Measurements from ENCODE around the gene PSMD8. TPM values are rescaled to one million over a fixed set of nuclear protein-coding genes. Genes with fewer than 3 reads are reported as not detected.

PSMD8 gene
- total and polyA plus RNA-seq, 2 of the 8 experiments (the other 6 are each of a cell fraction or from before 2014, with no cell fraction given), result 170 to 486 TPM

DNA sequence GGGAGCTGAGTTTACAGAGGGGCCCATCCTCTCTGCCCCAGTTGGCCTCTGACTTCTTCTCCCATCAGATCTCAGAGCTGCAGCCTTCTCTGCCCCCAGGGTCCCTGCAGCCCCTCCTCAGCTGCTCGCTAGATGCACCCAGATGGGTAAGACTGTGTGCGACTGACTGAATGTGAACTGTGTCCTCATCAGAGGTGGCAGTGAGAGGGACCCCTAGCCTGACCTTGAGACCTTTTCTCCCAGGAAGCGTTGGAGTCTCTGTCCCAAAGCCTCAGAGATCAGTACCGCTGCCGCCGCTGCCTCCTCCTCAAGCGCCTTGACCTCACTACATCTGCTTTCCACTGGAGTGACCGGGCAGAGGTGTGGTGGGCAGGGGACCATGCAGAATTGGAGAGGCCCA lies 30.9 kb downstream of the PSMD8 start:
- 95% methylated on average over 8 of the region's 8 CpGs; no CpG with 5 or more reads in 1 of the 2 experiments for WGBS, 2 experiments (ENCODE audit: extremely low coverage in 1 of 2, insufficient coverage in 1 of 2, insufficient read length in 1 of 2, insufficient replicate concordance in 2 of 2, low coverage in 1 of 2, low lambda C conversion rate in 2 of 2, missing lambda C conversion rate in 1 of 2)
- H3K18ac ChIP-seq (ENCODE audit: extremely low read depth, low read length), result no peak overlapping the region
- no peaks in the 10 kb centered on the region for H3K79me2 ChIP-seq (ENCODE audit: control insufficient read depth in 1 of 2, insufficient read depth in 2 of 2, low read length in 2 of 2)
- 0 out of 2 replicates have a peak overlapping the region, but pooled peaks have one; percentile 5 for H2BK12ac ChIP-seq (ENCODE audit: low read depth, low read length)
- H3K4me1 ChIP-seq (replicated peaks in 1 of 4; ENCODE audit: control insufficient read depth in 3 of 4, insufficient read depth in 4 of 4, low read length in 3 of 4), result no peaks in the 10 kb centered on the region; a peak in 2 of 7 replicates
- H3K14ac ChIP-seq (ENCODE audit: insufficient read length), result no peak overlapping the region
- ChIA-PET CTCF (ENCODE audit: partially characterized antibody) (interaction anchor here (0.8 to 4.2 kb wide), 7 partner anchors 21 to 171 kb away, joined by 3 to 35 read pairs (median 7); partner anchors contain the start of gene RASGRP4), POLR2A (ENCODE audit: partially characterized antibody) (interaction anchor here (0.6 to 1.5 kb wide), 6 partner anchors 11 to 140 kb away, joined by 3 to 5 read pairs (median 4); no protein-coding TSS in a partner anchor)
- no peaks in the 10 kb centered on the region for H3K36me3 ChIP-seq (ENCODE audit: control insufficient read depth in 2 of 4, insufficient read depth in 4 of 4, low read length in 3 of 4)
- H2BK120ac ChIP-seq (replicated peaks; ENCODE audit: low read depth, low read length), result no peak overlapping the region
- no peak overlapping the region for H2BK20ac ChIP-seq (ENCODE audit: low read length)
- H2AFZ ChIP-seq (ENCODE audit: low read length), result no peak overlapping the region
- no peak for FAIRE-seq
- no peak overlapping the region for H2BK5ac ChIP-seq (ENCODE audit: low read depth, low read length)
- no peak for DNase-seq (ENCODE audit: low read depth in 1 of 2, low spot score in 2 of 2)
- peaks cover 5% of the 10 kb centered on the region; the same call in 1 of the 2 replicates for H3K23me2 ChIP-seq (ENCODE audit: low read depth, low read length)
- H3K79me1 ChIP-seq (ENCODE audit: low read depth, low read length), result no peaks in the 10 kb centered on the region; the same call in 1 of the 2 replicates
- no peak overlapping the region for H3K4ac ChIP-seq (replicated peaks; ENCODE audit: insufficient read length, low read depth, low read length)
- H3K27me3 ChIP-seq (replicated peaks in 1 of 4; ENCODE audit: control insufficient read depth in 3 of 4, extremely low read depth in 1 of 4, insufficient read depth in 3 of 4, low read length in 3 of 4), result peaks cover 2 to 18% (median 17%) of the 10 kb centered on the region in 4 experiments
- no peak overlapping the region for H3K9ac ChIP-seq (replicated peaks in 1 of 4; ENCODE audit: extremely low read depth in 1 of 4, low read depth in 3 of 4, low read length in 3 of 4)
- no peak overlapping the region for H2AK5ac ChIP-seq (ENCODE audit: low read depth, low read length)
- no peak overlapping the region for H2BK15ac ChIP-seq (ENCODE audit: low read length)
- no peak overlapping the region for H4K5ac ChIP-seq (ENCODE audit: insufficient read length, low read depth, low read length)
- no peak overlapping the region for H3K56ac ChIP-seq (replicated peaks; ENCODE audit: insufficient read length, low read depth, low read length)
- no peak overlapping the region for H3K27ac ChIP-seq (ENCODE audit: low read depth, low read length)
- H4K91ac ChIP-seq (replicated peaks; ENCODE audit: insufficient read length, low read length), result peak overlapping the region; percentile 27
- H3K4me3 ChIP-seq (ENCODE audit: extremely low read depth in 1 of 4, insufficient read depth in 2 of 4, low read depth in 3 of 4, low read length in 4 of 4), result no peak overlapping the region
- H3K9me3 ChIP-seq (ENCODE audit: insufficient read depth in 2 of 2, low read depth in 1 of 2, low read length in 1 of 2), result no peaks in the 10 kb centered on the region
- no peak overlapping the region for H4K8ac ChIP-seq (ENCODE audit: extremely low read depth, insufficient read depth, low read length)
- H4K20me1 ChIP-seq (replicated peaks in 1 of 2; ENCODE audit: control insufficient read depth in 1 of 2, insufficient read depth in 2 of 2, low read length in 2 of 2), result no peaks in the 10 kb centered on the region
- H3K23ac ChIP-seq (ENCODE audit: insufficient read length), result no peak overlapping the region
- H3K4me2 ChIP-seq (ENCODE audit: insufficient read depth in 1 of 2, low read depth in 2 of 2, low read length in 2 of 2), result no peak overlapping the region
- TF ChIP-seq SUZ12 (IDR thresholded peaks at IDR 0.05; ENCODE audit: low read length) (no peak), HDAC6 (IDR thresholded peaks at IDR 0.05; ENCODE audit: low read depth, low read length) (no peak), SIX5 (IDR thresholded peaks at IDR 0.05; ENCODE audit: low read depth, low read length) (no peak), HDAC2 (IDR thresholded peaks at IDR 0.05; ENCODE audit: borderline replicate concordance in 1 of 2, low read depth in 2 of 2, low read length in 2 of 2) (no peak), SAP30 (IDR thresholded peaks at IDR 0.05; ENCODE audit: insufficient read depth, insufficient replicate concordance, low read length) (no peak), KDM4A (IDR thresholded peaks at IDR 0.05; ENCODE audit: low read depth, low read length, severe bottlenecking) (no peak), CHD1 (IDR thresholded peaks at IDR 0.05; ENCODE audit: low read depth, low read length) (no peak)
- TF ChIP-seq, protein P1, sequence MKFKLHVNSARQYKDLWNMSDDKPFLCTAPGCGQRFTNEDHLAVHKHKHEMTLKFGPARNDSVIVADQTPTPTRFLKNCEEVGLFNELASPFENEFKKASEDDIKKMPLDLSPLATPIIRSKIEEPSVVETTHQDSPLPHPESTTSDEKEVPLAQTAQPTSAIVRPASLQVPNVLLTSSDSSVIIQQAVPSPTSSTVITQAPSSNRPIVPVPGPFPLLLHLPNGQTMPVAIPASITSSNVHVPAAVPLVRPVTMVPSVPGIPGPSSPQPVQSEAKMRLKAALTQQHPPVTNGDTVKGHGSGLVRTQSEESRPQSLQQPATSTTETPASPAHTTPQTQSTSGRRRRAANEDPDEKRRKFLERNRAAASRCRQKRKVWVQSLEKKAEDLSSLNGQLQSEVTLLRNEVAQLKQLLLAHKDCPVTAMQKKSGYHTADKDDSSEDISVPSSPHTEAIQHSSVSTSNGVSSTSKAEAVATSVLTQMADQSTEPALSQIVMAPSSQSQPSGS (IDR thresholded peaks at IDR 0.05; ENCODE audit: low read length), result no peak

Measured in H1 (cell line).